Measurements from ENCODE around the gene RBM34. TPM values are rescaled to one million over a fixed set of nuclear protein-coding genes. Genes with fewer than 3 reads are reported as not detected.
"Not testable (repeated sequence)": the region's sequence is repeated elsewhere in the genome, so short reads cannot be mapped to it uniquely, and the experiment has no call there.

The RBM34 gene
- total and polyA plus RNA-seq, 9 donors, result 24.5 to 62.1 (median 56.1) TPM

- WGBS, 3 donors, result 74 to 77% (median 75%) methylated on average over 20 of the region's 20 CpGs
- Histone ChIP-seq H3K36me3 (no peaks in the 10 kb centered on the region), H3K4me3 (no peak overlapping the region), H3K4me1 (ENCODE audit: insufficient read depth) (peaks cover 3% of the 10 kb centered on the region), H3K27ac (no peak overlapping the region), H3K9me3 (no peaks in the 10 kb centered on the region), H3K27me3 (no peaks in the 10 kb centered on the region)
- no peak for DNase-seq
- TF ChIP-seq EP300 (IDR thresholded peaks at IDR 0.05) (no peak), POLR2A (IDR thresholded peaks at IDR 0.05) (no peak)
- TF ChIP-seq, protein P1, sequence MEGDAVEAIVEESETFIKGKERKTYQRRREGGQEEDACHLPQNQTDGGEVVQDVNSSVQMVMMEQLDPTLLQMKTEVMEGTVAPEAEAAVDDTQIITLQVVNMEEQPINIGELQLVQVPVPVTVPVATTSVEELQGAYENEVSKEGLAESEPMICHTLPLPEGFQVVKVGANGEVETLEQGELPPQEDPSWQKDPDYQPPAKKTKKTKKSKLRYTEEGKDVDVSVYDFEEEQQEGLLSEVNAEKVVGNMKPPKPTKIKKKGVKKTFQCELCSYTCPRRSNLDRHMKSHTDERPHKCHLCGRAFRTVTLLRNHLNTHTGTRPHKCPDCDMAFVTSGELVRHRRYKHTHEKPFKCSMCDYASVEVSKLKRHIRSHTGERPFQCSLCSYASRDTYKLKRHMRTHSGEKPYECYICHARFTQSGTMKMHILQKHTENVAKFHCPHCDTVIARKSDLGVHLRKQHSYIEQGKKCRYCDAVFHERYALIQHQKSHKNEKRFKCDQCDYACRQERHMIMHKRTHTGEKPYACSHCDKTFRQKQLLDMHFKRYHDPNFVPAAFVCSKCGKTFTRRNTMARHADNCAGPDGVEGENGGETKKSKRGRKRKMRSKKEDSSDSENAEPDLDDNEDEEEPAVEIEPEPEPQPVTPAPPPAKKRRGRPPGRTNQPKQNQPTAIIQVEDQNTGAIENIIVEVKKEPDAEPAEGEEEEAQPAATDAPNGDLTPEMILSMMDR (IDR thresholded peaks at IDR 0.05), result no peak
- intact Hi-C loops (cut with DNase I), result loop anchor here in 2 of 4 donors (5.0 kb wide), 1 partner anchor 603 kb away; no protein-coding TSS in a partner anchor
Observed at GRCh38 chr1:235090406-235091069, 70.5 kb downstream of the RBM34 start.

- no peak for TF ChIP-seq EP300 (IDR thresholded peaks at IDR 0.05)
- no peak for TF ChIP-seq POLR2A (IDR thresholded peaks at IDR 0.05)
- TF ChIP-seq, protein P1 (IDR thresholded peaks at IDR 0.05), result no peak
- H3K27me3 ChIP-seq, result no peaks in the 10 kb centered on the region
- no peak overlapping the region for H3K27ac ChIP-seq
- WGBS, 3 donors, result 92 to 94% (median 92%) methylated on average over 6 to 7 of the region's 7 CpGs
- DNase-seq, result no peak
- H3K4me1 ChIP-seq (ENCODE audit: insufficient read depth), result peaks cover 3% of the 10 kb centered on the region
- H3K9me3 ChIP-seq, result no peaks in the 10 kb centered on the region
- H3K36me3 ChIP-seq, result no peaks in the 10 kb centered on the region
- intact Hi-C loops (cut with DNase I), result loop anchor here in 2 of 4 donors (2.0 to 10.0 kb wide), 2 partner anchors 364 to 592 kb away; no protein-coding TSS in a partner anchor
- no peak overlapping the region for H3K4me3 ChIP-seq
Observed at GRCh38 chr1:235088907-235089306, 72.1 kb downstream of the RBM34 start.

DNA sequence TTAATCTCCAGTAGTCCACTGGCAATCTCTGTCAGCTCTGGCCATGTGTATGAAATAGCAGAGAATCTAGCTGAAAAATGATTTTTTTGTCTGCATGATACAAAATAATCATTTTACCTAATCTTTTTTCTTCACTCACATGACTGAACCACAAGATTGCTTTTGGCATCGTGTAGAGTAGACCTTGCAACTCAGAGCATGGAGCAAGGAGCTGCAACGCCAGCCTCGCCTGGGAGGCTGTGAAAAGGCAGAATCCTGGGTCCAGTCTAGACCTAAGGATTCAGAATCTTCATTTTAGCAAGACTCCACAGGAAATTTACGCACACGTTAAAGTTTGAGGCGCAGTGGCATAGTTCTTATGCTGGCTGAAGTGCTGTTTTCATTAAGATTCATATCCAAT is 72.6 kb downstream of the RBM34 start:
- H3K36me3 ChIP-seq, result no peaks in the 10 kb centered on the region
- H3K27ac ChIP-seq, result no peak overlapping the region
- peaks cover 2% of the 10 kb centered on the region for H3K4me1 ChIP-seq (ENCODE audit: insufficient read depth)
- no peaks in the 10 kb centered on the region for H3K9me3 ChIP-seq
- TF ChIP-seq POLR2A (IDR thresholded peaks at IDR 0.05), result no peak
- no peak for TF ChIP-seq EP300 (IDR thresholded peaks at IDR 0.05)
- TF ChIP-seq, protein P1 (IDR thresholded peaks at IDR 0.05), result no peak
- DNase-seq, result no peak
- WGBS, 3 donors, result 83 to 88% (median 84%) methylated on average over 6 of the region's 6 CpGs
- H3K27me3 ChIP-seq, result no peaks in the 10 kb centered on the region
- no peak overlapping the region for H3K4me3 ChIP-seq
- intact Hi-C loops (cut with DNase I), result loop anchor here in 2 of 4 donors (2.0 to 10.0 kb wide), 2 partner anchors 364 to 592 kb away; no protein-coding TSS in a partner anchor

DNA sequence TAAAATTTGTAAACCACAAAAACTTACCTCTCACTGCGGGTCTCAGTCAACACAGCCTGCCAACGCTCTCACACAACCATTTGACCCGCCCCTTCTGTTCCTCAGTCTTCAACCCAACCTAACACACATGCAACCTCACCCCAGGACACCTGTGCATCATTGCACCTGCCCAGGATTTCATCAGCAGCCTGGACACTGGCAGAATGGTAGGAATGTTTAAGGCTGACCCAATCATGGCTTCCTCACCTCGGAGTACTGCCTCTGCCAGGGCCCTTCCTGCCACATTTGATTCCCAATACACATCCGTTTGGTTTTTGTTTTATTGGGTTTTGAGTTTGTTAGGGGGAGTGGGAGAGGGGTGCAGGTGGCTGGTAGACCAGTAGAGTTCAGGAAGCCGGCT is 73.1 kb downstream of the RBM34 start:
- 88 to 94% (median 91%) methylated on average over 6 of the region's 6 CpGs for WGBS, 3 donors
- Histone ChIP-seq H3K9me3 (no peaks in the 10 kb centered on the region), H3K4me1 (ENCODE audit: insufficient read depth) (no peaks in the 10 kb centered on the region), H3K36me3 (no peaks in the 10 kb centered on the region), H3K27ac (no peak overlapping the region), H3K4me3 (no peak overlapping the region), H3K27me3 (no peaks in the 10 kb centered on the region)
- intact Hi-C loops (cut with DNase I), result loop anchor here in 2 of 4 donors (2.0 to 10.0 kb wide), 2 partner anchors 363 to 591 kb away; no protein-coding TSS in a partner anchor
- TF ChIP-seq, protein P1 (IDR thresholded peaks at IDR 0.05), result no peak
- no peak for TF ChIP-seq EP300 (IDR thresholded peaks at IDR 0.05)
- no peak for TF ChIP-seq POLR2A (IDR thresholded peaks at IDR 0.05)
- DNase-seq, result no peak

- intact Hi-C loops (cut with DNase I), result loop anchor here in 2 of 4 donors (2.0 to 10.0 kb wide), 2 partner anchors 361 to 587 kb away; no protein-coding TSS in a partner anchor
- not testable (repeated sequence) for H3K4me3 ChIP-seq; H3K27ac ChIP-seq; H3K4me1 ChIP-seq (ENCODE audit: insufficient read depth); DNase-seq; H3K36me3 ChIP-seq; H3K9me3 ChIP-seq; H3K27me3 ChIP-seq
- 92 to 96% (median 94%) methylated on average over 12 of the region's 12 CpGs for WGBS, 3 donors
Observed at GRCh38 chr1:235085411-235086117, 75.5 kb downstream of the RBM34 start.
